HCT116 (cell line): ENCODE measurements around the gene AGAP2. TPM values are rescaled to one million over a fixed set of nuclear protein-coding genes. Genes with fewer than 3 reads are reported as not detected.

Experiments
- ATAC-seq: fragments of 200-7000 bp; cut with Tn5 transposase; 2 replicates; pipeline ENCODE4 v1.9.1; 2020; ENCODE audit warnings: mild to moderate bottlenecking, moderate library complexity
- BruUV-seq: library from RNA; stranded (reverse); fragments of 400-500 nt; replicated peaks from 2 replicates; lab custom pipeline; 2021; lab: Mats Ljungman, UMichigan
- CTCF ChIA-PET: fragments of 300-600 bp; sonication (Branson Sonifier 250); formaldehyde crosslinking; loops from one replicate; lab custom pipeline; 2021; ENCODE audit warnings: antibody characterized with exemption; lab: Charles Lee
- POLR2A ChIA-PET: fragments of 300-600, 350-600 bp; sonication (Branson Sonifier 250); formaldehyde crosslinking; loops from one replicate; lab custom pipeline; 2021; ENCODE audit warnings: antibody characterized with exemption; lab: Charles Lee
- RAD21 ChIA-PET, 2 experiments: fragments of 300-600 bp; sonication (Branson Sonifier 250); formaldehyde crosslinking; loops; one replicate each; lab custom pipeline; 2023; ENCODE audit warnings: low total read pairs in 2 of 2; ENCODE audit not compliant: uncharacterized antibody in 2 of 2, unreplicated experiment in 2 of 2, low non-redundant PET in 1 of 2; lab: Charles Lee
- DNase-seq: peaks from one replicate; pipeline ENCODE4 v3.0.0-alpha.2; 2010; ENCODE audit warnings: low read depth, low spot score
- H2AFZ ChIP-seq: fragments of 200-600 bp; shearing (Covaris generic), sonication (generic); 2 replicates; pipeline ENCODE4 v1.6.1; 2017; ENCODE audit warnings: low read depth, mixed run types, mixed read lengths, antibody characterized with exemption, low read length; ENCODE audit not compliant: poor library complexity, severe bottlenecking
- H3K27ac ChIP-seq: 2 replicates; pipeline ENCODE4 v1.5.1; 2012; ENCODE audit warnings: low read depth, low read length
- H3K27me3 ChIP-seq: fragments of 200-600 bp; sonication (generic); 2 replicates; pipeline ENCODE4 v1.6.1; 2016; ENCODE audit warnings: mixed run types, low read length, mixed read lengths; ENCODE audit not compliant: insufficient read depth
- H3K36me3 ChIP-seq, 2 experiments: fragments of 200-500 bp in 1 of 2; fragments of 200-600 bp in 1 of 2; sonication (Bioruptor generic) in 1 of 2; sonication (generic) in 1 of 2; 2 replicates each; pipeline versions ENCODE4 v1.5.1 to v1.6.1; 2014 to 2016; ENCODE audit warnings: low read length in 2 of 2, inconsistent platforms in 1 of 2, mixed read lengths in 1 of 2, mixed run types in 1 of 2; ENCODE audit not compliant: insufficient read depth in 2 of 2, control insufficient read depth in 1 of 2
- H3K4me1 ChIP-seq, 2 experiments: fragments of 200-600 bp in 1 of 2; sonication (generic) in 1 of 2; 2 replicates each; pipeline versions ENCODE4 v1.5.1 to v1.6.1; 2012 to 2017; ENCODE audit warnings: low read length in 2 of 2, inconsistent platforms in 1 of 2, mild to moderate bottlenecking in 1 of 2, mixed read lengths in 1 of 2, mixed run types in 1 of 2, moderate library complexity in 1 of 2; ENCODE audit not compliant: insufficient read depth in 2 of 2, control insufficient read depth in 1 of 2
- H3K4me2 ChIP-seq: fragments of 200-600 bp; sonication (generic); 2 replicates; pipeline ENCODE4 v1.6.1; 2017; ENCODE audit warnings: mixed run types, low read length, mixed read lengths
- H3K4me3 ChIP-seq, 2 experiments: fragments of 200-600 bp in 1 of 2; sonication (generic) in 1 of 2; replicated peaks in 1 of 2; 2 replicates each; pipeline ENCODE4 v1.5.1; 2011 to 2016; ENCODE audit warnings: low read length in 2 of 2, control low read depth in 1 of 2, low read depth in 1 of 2, mild to moderate bottlenecking in 1 of 2, mixed read lengths in 1 of 2, mixed run types in 1 of 2
- H3K79me2 ChIP-seq: fragments of 200-600 bp; sonication (generic); 2 replicates; pipeline ENCODE4 v1.6.1; 2017; ENCODE audit warnings: mild to moderate bottlenecking, mixed run types, low read length, moderate library complexity, mixed read lengths; ENCODE audit not compliant: insufficient read depth
- H3K9ac ChIP-seq: fragments of 200-600 bp; sonication (generic); 2 replicates; pipeline ENCODE4 v1.6.1; 2016; ENCODE audit warnings: low read length, mixed read lengths
- H3K9me2 ChIP-seq: fragments of 200-600 bp; sonication (generic), shearing (Covaris generic); 2 replicates; pipeline ENCODE4 v1.6.1; 2017; ENCODE audit warnings: mixed run types, mild to moderate bottlenecking, moderate library complexity; ENCODE audit not compliant: insufficient read depth
- H3K9me3 ChIP-seq, 2 experiments: fragments of 200-500 bp in 1 of 2; fragments of 200-600 bp in 1 of 2; sonication (Bioruptor generic) in 1 of 2; sonication (generic) in 1 of 2; 2 replicates each; pipeline ENCODE4 v1.6.1; 2014 to 2017; ENCODE audit warnings: low read length in 2 of 2, mixed read lengths in 2 of 2, inconsistent platforms in 1 of 2, low read depth in 1 of 2, mild to moderate bottlenecking in 1 of 2, mixed run types in 1 of 2, moderate library complexity in 1 of 2; ENCODE audit not compliant: control insufficient read depth in 1 of 2, insufficient read depth in 1 of 2
- H4K20me1 ChIP-seq: fragments of 200-600 bp; sonication (generic), shearing (Covaris generic); 2 replicates; pipeline ENCODE4 v1.6.1; 2017; ENCODE audit warnings: mixed run types, mild to moderate bottlenecking, moderate library complexity; ENCODE audit not compliant: insufficient read depth
- ATF3 ChIP-seq: IDR thresholded peaks from 2 replicates; pipeline ENCODE4 v1.6.1; 2012
- CEBPB ChIP-seq: IDR thresholded peaks from 2 replicates; pipeline ENCODE4 v1.6.1; 2012; ENCODE audit warnings: low read depth
- CTCF ChIP-seq, 3 experiments: fragments of 200-600 bp in 1 of 3; sonication (generic) in 1 of 3; IDR thresholded peaks in 2 of 3; conservative IDR thresholded peaks in 1 of 3; 2 replicates each; pipeline ENCODE4 v1.5.1; 2012 to 2017; ENCODE audit warnings: low read depth in 2 of 3, low read length in 2 of 3, antibody characterized with exemption in 1 of 3, borderline replicate concordance in 1 of 3, control low read depth in 1 of 3, mild to moderate bottlenecking in 1 of 3, mixed read lengths in 1 of 3, mixed run types in 1 of 3, moderate library complexity in 1 of 3; ENCODE audit not compliant: insufficient read depth in 1 of 3
- ELF1 ChIP-seq: IDR thresholded peaks from 2 replicates; pipeline ENCODE4 v1.6.1; 2012; ENCODE audit warnings: low read depth, borderline replicate concordance
- EZH2 ChIP-seq: fragments of 200-600 bp; sonication (generic); IDR thresholded peaks from 2 replicates; pipeline ENCODE4 v1.6.1; 2017; ENCODE audit warnings: antibody characterized with exemption, mixed run types
- EZH2phosphoT487 ChIP-seq: fragments of 200-600 bp; IDR thresholded peaks from 2 replicates; pipeline ENCODE4 v1.6.1; 2018; ENCODE audit warnings: antibody characterized with exemption, borderline replicate concordance
- FOSL1 ChIP-seq: IDR thresholded peaks from 2 replicates; pipeline ENCODE4 v1.6.1; 2012; ENCODE audit warnings: low read depth
- MAX ChIP-seq: IDR thresholded peaks from 2 replicates; pipeline ENCODE4 v1.6.1; 2012
- POLR2A ChIP-seq: IDR thresholded peaks from 2 replicates; pipeline ENCODE4 v1.7.0; 2011; ENCODE audit warnings: borderline replicate concordance; ENCODE audit not compliant: insufficient read depth, insufficient read length; ENCODE audit errors: extremely low read depth
- RAD21 ChIP-seq: IDR thresholded peaks from 2 replicates; pipeline ENCODE4 v1.6.1; 2012; ENCODE audit warnings: low read depth, mild to moderate bottlenecking
- SIN3A ChIP-seq: IDR thresholded peaks from 2 replicates; pipeline ENCODE4 v1.6.1; 2012; ENCODE audit warnings: low read depth
- SRF ChIP-seq: IDR thresholded peaks from 2 replicates; pipeline ENCODE4 v1.6.1; 2012; ENCODE audit warnings: low read depth
- TCF7L2 ChIP-seq: IDR thresholded peaks from 2 replicates; pipeline ENCODE4 v1.7.0; 2011; ENCODE audit warnings: borderline replicate concordance, inconsistent platforms; ENCODE audit not compliant: insufficient read depth, insufficient read length; ENCODE audit errors: extremely low read depth
- ZFX ChIP-seq: fragments of 450-650 bp; IDR thresholded peaks from 2 replicates; pipeline ENCODE4 v1.6.1; 2017
- ZNF274 ChIP-seq: fragments of 200-500 bp; sonication (Bioruptor generic); IDR thresholded peaks from 2 replicates; pipeline ENCODE4 v1.6.1; 2014; ENCODE audit warnings: mild to moderate bottlenecking, low read depth, low read length, inconsistent platforms
- intact Hi-C: fragments of 100-400 bp; cut with micrococcal nuclease; formaldehyde crosslinking; loops from 2 replicates; pipeline ENCODE4 v1.10.0; 2022
- total RNA-seq: library from RNA; stranded (reverse); gene quantifications from one replicate; pipeline ENCODE4 v1.2.1, GENCODE V29; 2021; ENCODE audit not compliant: unreplicated experiment

Gene AGAP2
- total RNA-seq, 1 experiment from 2014 or later = 15.8 TPM

- CTCF ChIA-PET = no interaction called here
Measured at GRCh38 chr12:57692500-57692899, 46.0 kb downstream of the AGAP2 start.

More at GRCh38 chr12:57692500-57692899, 46.0 kb downstream of the AGAP2 start:
- Histone ChIP-seq H3K9me2 (no peaks in the 10 kb centered on the region), H3K4me3 (no peak overlapping the region), H3K4me2 (no peak overlapping the region), H3K79me2 (0 out of 2 replicates have a peak, but pooled peaks cover 6% of the 10 kb centered on the region), H3K4me1 (peaks cover 4 to 10% of the 10 kb centered on the region in 2 experiments; a peak in 3 of 4 replicates), H3K27ac (no peak overlapping the region), H4K20me1 (no peaks in the 10 kb centered on the region), H3K9ac (no peak overlapping the region), H3K9me3 (no peaks in the 10 kb centered on the region), H2AFZ (no peak overlapping the region), H3K36me3 (peaks cover 4 to 5% of the 10 kb centered on the region in 2 experiments; a peak in 2 of 4 replicates), H3K27me3 (no peaks in the 10 kb centered on the region)
- no TSS peak for BruUV-seq
- ATAC-seq = no peak
- POLR2A ChIA-PET = no interaction called here
- intact Hi-C loops = loop anchor here (2.0 to 5.0 kb wide), 2 partner anchors 60 to 110 kb away; partner anchors contain the start of gene B4GALNT1
- RAD21 ChIA-PET = no interaction called here
- no peak for DNase-seq
- no peak for TF ChIP-seq ZFX
- no peak for TF ChIP-seq ZNF274
- no peak for TF ChIP-seq MAX
- no peak for TF ChIP-seq CTCF (IDR thresholded peaks at IDR 0.05 in 2 of 3, conservative IDR thresholded peaks at IDR 0.05 in 1 of 3; ENCODE audit: borderline replicate concordance in 1 of 3, insufficient read depth in 1 of 3, low read depth in 2 of 3, low read length in 2 of 3)
- no peak for TF ChIP-seq SIN3A
- TF ChIP-seq ATF3 = no peak
- TF ChIP-seq EZH2phosphoT487 = no peak
- TF ChIP-seq RAD21 = no peak
- TF ChIP-seq TCF7L2 = no peak
- TF ChIP-seq FOSL1 = no peak
- no peak for TF ChIP-seq SRF
- TF ChIP-seq EZH2 = no peak
- no peak for TF ChIP-seq CEBPB
- TF ChIP-seq ELF1 = no peak
- TF ChIP-seq POLR2A = no peak
